H1 (cell line): Measurements from ENCODE around the gene RASSF5. TPM values are rescaled to one million over a fixed set of nuclear protein-coding genes. Genes with fewer than 3 reads are reported as not detected.
A peak's percentile ranks its signal among the peaks of the same experiment; 100 is the strongest.

Experiments used
- CTCF ChIA-PET: fragments of 300-600 bp; sonication (Branson Sonifier 250); formaldehyde crosslinking; loops from one replicate; lab custom pipeline; 2021; ENCODE audit not compliant: partially characterized antibody; lab: Charles Lee
- POLR2A ChIA-PET: fragments of 300-600 bp; sonication (Branson Sonifier 250); formaldehyde crosslinking; loops from one replicate; lab custom pipeline; 2021; ENCODE audit warnings: inconsistent platforms; ENCODE audit not compliant: partially characterized antibody; lab: Charles Lee
- DNase-seq, 2 experiments: peaks; one replicate each; pipeline versions ENCODE4 v3.0.0 to v3.0.0-alpha.2; 2010 to 2022; ENCODE audit warnings: low spot score in 2 of 2, low read depth in 1 of 2, mixed read lengths in 1 of 2
- FAIRE-seq: peaks from 2 replicates; lab custom pipeline; 2011; peaks lifted over from hg19 to GRCh38; lab: Jason Lieb, UNC
- H2AFZ ChIP-seq: 2 replicates; pipeline ENCODE4 v1.8.1; 2012; ENCODE audit warnings: low read length, inconsistent platforms
- H2AK5ac ChIP-seq: 2 replicates; pipeline ENCODE4 v1.6.1; 2013; ENCODE audit warnings: low read depth, low read length
- H2BK120ac ChIP-seq: replicated peaks from 2 replicates; pipeline ENCODE3; 2013; ENCODE audit warnings: low read depth, low read length, inconsistent platforms
- H2BK12ac ChIP-seq: 2 replicates; pipeline ENCODE4 v1.6.1; 2013; ENCODE audit warnings: low read depth, low read length
- H2BK15ac ChIP-seq: 2 replicates; pipeline ENCODE4 v1.6.1; 2013; ENCODE audit warnings: low read length
- H2BK20ac ChIP-seq: 2 replicates; pipeline ENCODE4 v1.6.1; 2013; ENCODE audit warnings: low read length
- H2BK5ac ChIP-seq: 2 replicates; pipeline ENCODE4 v1.6.1; 2013; ENCODE audit warnings: low read depth, low read length
- H3K14ac ChIP-seq: 2 replicates; pipeline ENCODE4 v1.6.1; 2013; ENCODE audit warnings: inconsistent platforms; ENCODE audit not compliant: insufficient read length
- H3K18ac ChIP-seq: 2 replicates; pipeline ENCODE4 v1.6.1; 2013; ENCODE audit warnings: low read length; ENCODE audit errors: extremely low read depth
- H3K23ac ChIP-seq: 2 replicates; pipeline ENCODE4 v1.6.1; 2013; ENCODE audit warnings: inconsistent platforms; ENCODE audit not compliant: insufficient read length
- H3K23me2 ChIP-seq: 2 replicates; pipeline ENCODE4 v1.6.1; 2013; ENCODE audit warnings: low read depth, low read length
- H3K27ac ChIP-seq: 2 replicates; pipeline ENCODE4 v1.6.1; 2011; ENCODE audit warnings: low read depth, low read length, inconsistent platforms
- H3K27me3 ChIP-seq, 4 experiments: replicated peaks in 1 of 4; 1 replicate in 1 of 4; 2 replicates in 3 of 4; pipeline versions ENCODE4 v1.6.1 to v1.8.1; 2011 to 2013; ENCODE audit warnings: low read length in 3 of 4, mild to moderate bottlenecking in 3 of 4, inconsistent platforms in 2 of 4, mixed read lengths in 2 of 4, moderate library complexity in 1 of 4; ENCODE audit not compliant: control insufficient read depth in 3 of 4, insufficient read depth in 3 of 4; ENCODE audit errors: extremely low read depth in 1 of 4
- H3K36me3 ChIP-seq, 4 experiments: 2 replicates each; pipeline versions ENCODE4 v1.6.1 to v1.8.1; 2011 to 2013; ENCODE audit warnings: mild to moderate bottlenecking in 4 of 4, low read length in 3 of 4, moderate library complexity in 2 of 4, control low read depth in 1 of 4, inconsistent platforms in 1 of 4; ENCODE audit not compliant: insufficient read depth in 4 of 4, control insufficient read depth in 2 of 4
- H3K4ac ChIP-seq: replicated peaks from 2 replicates; pipeline ENCODE3; 2013; ENCODE audit warnings: low read length, low read depth, mixed read lengths, inconsistent platforms; ENCODE audit not compliant: insufficient read length
- H3K4me1 ChIP-seq, 4 experiments: replicated peaks in 1 of 4; 1 replicate in 1 of 4; 2 replicates in 3 of 4; pipeline versions ENCODE4 v1.6.1 to v1.8.1; 2011 to 2013; ENCODE audit warnings: low read length in 3 of 4, inconsistent platforms in 2 of 4, mixed read lengths in 1 of 4; ENCODE audit not compliant: insufficient read depth in 4 of 4, control insufficient read depth in 3 of 4
- H3K4me2 ChIP-seq, 2 experiments: 2 replicates each; pipeline versions ENCODE4 v1.6.1 to v1.8.1; 2011 to 2013; ENCODE audit warnings: low read depth in 2 of 2, low read length in 2 of 2, control low read depth in 1 of 2, inconsistent platforms in 1 of 2, mild to moderate bottlenecking in 1 of 2; ENCODE audit not compliant: insufficient read depth in 1 of 2
- H3K4me3 ChIP-seq, 4 experiments: fragments of 200-600, 300-600 bp in 1 of 4; sonication (generic), shearing (Covaris generic), sonication (Bioruptor Twin) in 1 of 4; 2 replicates each; pipeline versions ENCODE4 v1.5.1 to v1.8.1; 2011 to 2016; ENCODE audit warnings: low read length in 4 of 4, low read depth in 3 of 4, control low read depth in 2 of 4, inconsistent platforms in 2 of 4, mild to moderate bottlenecking in 2 of 4, mixed read lengths in 1 of 4, moderate library complexity in 1 of 4; ENCODE audit not compliant: insufficient read depth in 2 of 4; ENCODE audit errors: extremely low read depth in 1 of 4
- H3K56ac ChIP-seq: replicated peaks from 2 replicates; pipeline ENCODE3; 2013; ENCODE audit warnings: low read depth, mild to moderate bottlenecking, mixed read lengths, low read length, inconsistent platforms; ENCODE audit not compliant: insufficient read length
- H3K79me1 ChIP-seq: 2 replicates; pipeline ENCODE4 v1.6.1; 2013; ENCODE audit warnings: low read depth, low read length, control low read depth
- H3K79me2 ChIP-seq, 2 experiments: 2 replicates each; pipeline versions ENCODE4 v1.6.1 to v1.8.1; 2012 to 2013; ENCODE audit warnings: low read length in 2 of 2, mild to moderate bottlenecking in 2 of 2, inconsistent platforms in 1 of 2; ENCODE audit not compliant: insufficient read depth in 2 of 2, control insufficient read depth in 1 of 2
- H3K9ac ChIP-seq, 4 experiments: replicated peaks in 1 of 4; 1 replicate in 1 of 4; 2 replicates in 3 of 4; pipeline versions ENCODE4 v1.6.1 to v1.8.1; 2011 to 2013; ENCODE audit warnings: low read depth in 3 of 4, low read length in 3 of 4, control low read depth in 2 of 4, mild to moderate bottlenecking in 2 of 4, moderate library complexity in 2 of 4, inconsistent platforms in 1 of 4; ENCODE audit errors: extremely low read depth in 1 of 4
- H3K9me3 ChIP-seq, 2 experiments: 2 replicates each; pipeline versions ENCODE4 v1.6.1 to v1.8.1; 2012 to 2013; ENCODE audit warnings: mild to moderate bottlenecking in 2 of 2, moderate library complexity in 2 of 2, control low read depth in 1 of 2, inconsistent platforms in 1 of 2, low read depth in 1 of 2, low read length in 1 of 2, mixed read lengths in 1 of 2; ENCODE audit not compliant: insufficient read depth in 2 of 2
- H4K20me1 ChIP-seq, 2 experiments: replicated peaks in 1 of 2; 2 replicates each; pipeline versions ENCODE3 to v1.8.1; 2011 to 2013; ENCODE audit warnings: inconsistent platforms in 2 of 2, low read length in 2 of 2, mild to moderate bottlenecking in 1 of 2; ENCODE audit not compliant: insufficient read depth in 2 of 2, control insufficient read depth in 1 of 2
- H4K5ac ChIP-seq: 2 replicates; pipeline ENCODE4 v1.6.1; 2013; ENCODE audit warnings: low read length, low read depth, mixed read lengths, inconsistent platforms; ENCODE audit not compliant: insufficient read length
- H4K8ac ChIP-seq: 2 replicates; pipeline ENCODE4 v1.8.0; 2013; ENCODE audit warnings: mild to moderate bottlenecking, moderate library complexity, low read length, inconsistent platforms; ENCODE audit not compliant: insufficient read depth; ENCODE audit errors: extremely low read depth
- H4K91ac ChIP-seq: replicated peaks from 2 replicates; pipeline ENCODE3; 2013; ENCODE audit warnings: low read length, mixed read lengths, inconsistent platforms; ENCODE audit not compliant: insufficient read length
- ATF2 ChIP-seq: IDR thresholded peaks from 2 replicates; pipeline ENCODE4 v1.6.1; 2012; ENCODE audit warnings: low read length, inconsistent platforms
- CTCF ChIP-seq, 3 experiments: IDR thresholded peaks; 1 replicate in 2 of 3; 2 replicates in 1 of 3; pipeline versions ENCODE4 v1.5.1 to v1.6.1; 2011; ENCODE audit warnings: low read length in 3 of 3, mild to moderate bottlenecking in 3 of 3, inconsistent platforms in 2 of 3, low read depth in 1 of 3, moderate library complexity in 1 of 3; ENCODE audit not compliant: insufficient read depth in 1 of 3; ENCODE audit errors: control extremely low read depth in 1 of 3
- WGBS, 2 experiments: shearing (Covaris generic) in 1 of 2; methylation state at CpG; one replicate each; pipeline versions ENCODE4 v1.1.6 to v1.1.7; 2013 to 2015; ENCODE audit warnings: low lambda C conversion rate in 2 of 2, mixed read lengths in 2 of 2, inconsistent platforms in 1 of 2, low coverage in 1 of 2, missing lambda C conversion rate in 1 of 2; ENCODE audit not compliant: insufficient replicate concordance in 2 of 2, insufficient coverage in 1 of 2, insufficient read length in 1 of 2; ENCODE audit errors: extremely low coverage in 1 of 2, missing lambda C conversion rate in 1 of 2; 5-methylcytosine and 5-hydroxymethylcytosine counted together
- polyA plus RNA-seq, 7 experiments: library from polyadenylated mRNA; depleted of rRNA in 3 of 7; stranded (reverse) in 5 of 7; unstranded in 2 of 7; fragments of >200 nt in 5 of 7; fragments of 200-250 nt in 2 of 7; gene quantifications; 1 replicate in 5 of 7; 2 replicates in 1 of 7; 4 replicates in 1 of 7; pipeline versions ENCODE4 v1.2.1 to v1.2.3, GENCODE V29; 2011 to 2013; ENCODE audit warnings: missing spikeins in 2 of 7, mixed read lengths in 2 of 7
- total RNA-seq: library from RNA; stranded (reverse); fragmentation: NEBNext Ultra II Directional; extraction: Animal tissue kit (Norgen Biotek cat#: 25700); gene quantifications from 2 replicates; pipeline ENCODE4 v1.2.1, GENCODE V29; 2021

The RASSF5 gene
- total and polyA plus RNA-seq, 2 of the 8 experiments (the other 6 are each of a cell fraction or from before 2014, with no cell fraction given), result 0.82 to 1.8 TPM

- Histone ChIP-seq H2BK20ac (no peak overlapping the region), H2BK12ac (no peak overlapping the region; the same call in 1 of the 2 replicates), H3K9me3 (no peaks in the 10 kb centered on the region), H3K9ac (no peak overlapping the region), H3K79me2 (no peaks in the 10 kb centered on the region), H3K4me1 (peaks cover 3 to 42% (median 25%) of the 10 kb centered on the region in 4 experiments), H3K4me2 (no peak overlapping the region), H3K4ac (no peak overlapping the region), H4K8ac (no peak overlapping the region), H3K23me2 (peaks cover 9% of the 10 kb centered on the region; the same call in 1 of the 2 replicates), H2AFZ (no peak overlapping the region), H3K27ac (no peak overlapping the region), H2AK5ac (no peak overlapping the region), H2BK5ac (no peak overlapping the region), H2BK120ac (no peak overlapping the region), H3K14ac (no peak overlapping the region), H3K79me1 (no peaks in the 10 kb centered on the region; the same call in 1 of the 2 replicates), H3K4me3 (no peak overlapping the region), H3K27me3 (peaks cover 0 to 3% (median 0%) of the 10 kb centered on the region in 4 experiments; a peak in 2 of 7 replicates), H3K18ac (no peak overlapping the region), H4K5ac (no peak overlapping the region), H4K91ac (no peak overlapping the region), H4K20me1 (no peaks in the 10 kb centered on the region), H3K23ac (no peak overlapping the region), H3K56ac (no peak overlapping the region), H3K36me3 (no peaks in the 10 kb centered on the region; a peak in 1 of 8 replicates), H2BK15ac (peak overlapping the region; percentile 81; the same call in 1 of the 2 replicates)
- whole genome bisulfite sequencing, 2 experiments, result 89% methylated on average over 3 of the region's 3 CpGs; no CpG with 5 or more reads in 1 of the 2 experiments
- DNase-seq, result no peak
- CTCF ChIA-PET, result interaction anchor here (6.0 kb wide), 1 partner anchor 9 kb away, joined by 76 read pairs; no protein-coding TSS in a partner anchor
- no peak for TF ChIP-seq ATF2
- TF ChIP-seq CTCF (IDR thresholded peaks at IDR 0.05; ENCODE audit: control extremely low read depth in 1 of 3, insufficient read depth in 1 of 3, low read depth in 1 of 3, low read length in 3 of 3), result peak in 2 of 3 experiments; percentile 8 to 12; a peak in 1 of 4 replicates
- FAIRE-seq, result no peak
- POLR2A ChIA-PET, result no interaction called here
Measured at GRCh38 chr1:206468571-206468970, 38.8 kb upstream of the RASSF5 start.
